ENCODE measurements around the gene THSD4. TPM values are rescaled to one million over a fixed set of nuclear protein-coding genes. Genes with fewer than 3 reads are reported as not detected.
A peak's percentile ranks its signal among the peaks of the same experiment; 100 is the strongest.

THSD4 gene
- total RNA-seq, 1 experiment from 2014 or later = 29.3 TPM

DNA sequence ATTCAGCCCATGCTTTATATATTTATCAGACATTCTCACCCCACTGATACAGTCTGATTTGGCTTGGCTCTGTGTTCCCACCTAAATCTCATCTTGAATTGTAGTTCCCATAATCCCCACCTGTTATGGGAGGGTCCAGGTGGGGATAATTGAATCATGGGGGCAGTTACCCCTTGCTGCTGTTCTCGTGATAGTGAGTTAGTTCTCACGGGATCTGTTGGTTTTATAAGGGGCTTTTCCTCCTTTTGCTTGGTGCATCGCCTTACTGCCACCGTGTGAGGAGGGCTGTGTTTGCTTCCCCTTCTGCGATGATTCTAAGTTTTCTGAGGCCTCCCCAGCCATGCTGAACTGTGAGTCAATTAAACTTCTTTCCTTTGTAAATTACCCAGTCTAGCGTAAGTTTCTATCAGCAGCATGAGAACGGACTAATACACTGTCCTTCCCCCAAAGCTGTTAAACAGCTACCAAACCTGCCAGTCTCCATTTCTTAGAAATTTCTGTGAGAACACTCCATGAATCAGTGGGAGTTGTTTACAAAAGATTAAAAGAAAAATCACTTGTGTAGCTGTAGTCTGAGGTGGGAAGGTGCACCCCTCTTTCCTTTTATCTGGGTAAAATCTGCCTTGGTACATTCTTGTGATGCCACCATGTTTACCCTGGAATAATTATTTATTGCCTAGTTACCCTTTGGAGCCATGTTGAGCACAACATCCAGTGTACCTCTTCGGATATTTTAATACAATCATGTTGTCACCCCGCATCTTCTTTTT lies 160.5 kb downstream of the THSD4 start:
- POLR2A ChIA-PET (ENCODE audit: unreplicated experiment) = interaction anchor here (0.6 to 0.7 kb wide), 4 partner anchors 162 to 842 kb away, joined by 3 to 5 read pairs (median 4); partner anchors contain the start of genes MYO9A and SENP8
- Histone ChIP-seq H3K27ac (peak overlapping the region; percentile 99), H3F3A (ENCODE audit: insufficient read depth, low read depth) (peaks cover 72% of the 10 kb centered on the region), H3K4me3 (peak overlapping the region; percentile 3; the same call in 1 of the 2 replicates), H3K9me2 (ENCODE audit: insufficient read depth) (no peaks in the 10 kb centered on the region), H3K36me3 (ENCODE audit: low read depth) (no peaks in the 10 kb centered on the region), H3K9me3 (ENCODE audit: insufficient read depth, low read depth) (no peaks in the 10 kb centered on the region), H2AFZ (no peak overlapping the region), H3K4me1 (replicated peaks; ENCODE audit: insufficient read depth) (peaks cover 83% of the 10 kb centered on the region), H3K79me2 (ENCODE audit: low read depth) (peaks cover 20% of the 10 kb centered on the region), H4K20me1 (ENCODE audit: insufficient read depth) (no peaks in the 10 kb centered on the region), H3K4me2 (peak overlapping the region; percentile 58), H3K27me3 (ENCODE audit: insufficient read depth, low read depth) (no peaks in the 10 kb centered on the region)
- intact Hi-C loops (cut with micrococcal nuclease; ENCODE audit: unreplicated experiment) = loop anchor here (1.0 to 10.0 kb wide), 3 partner anchors 62 to 381 kb away; partner anchors contain the start of genes LRRC49 and THAP10
- TF ChIP-seq EZH2 (IDR thresholded peaks at IDR 0.05; ENCODE audit: low read depth) = no peak
- CTCF ChIA-PET = interaction anchor here (0.6 kb wide), 1 partner anchor 1026 kb away, joined by 7 read pairs; no protein-coding TSS in a partner anchor
- peak in 1 of 2 experiments; percentile 92 for DNase-seq
- TSS peak; percentile 58 for BruUV-seq (replicated peaks)

DNA sequence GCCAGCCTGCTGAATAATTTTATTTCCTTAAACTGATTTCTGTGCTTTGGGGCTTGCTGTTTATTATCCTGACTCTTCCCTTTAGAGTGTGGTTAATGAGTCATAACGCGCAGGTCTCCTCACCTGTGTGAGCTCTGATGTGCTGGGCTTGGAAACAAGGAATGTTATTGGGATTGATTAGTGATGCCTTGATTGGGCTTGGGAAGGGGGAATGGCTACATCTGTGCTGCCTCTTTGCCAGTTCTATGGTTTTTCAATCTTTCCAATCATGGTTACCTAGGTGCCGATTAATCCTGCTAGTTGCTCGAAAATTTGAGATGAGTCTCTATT lies 161.0 kb downstream of the THSD4 start:
- Histone ChIP-seq H3K36me3 (ENCODE audit: low read depth) (no peaks in the 10 kb centered on the region), H3K4me2 (peak overlapping the region; percentile 58), H3K4me3 (peak overlapping the region; percentile 3; the same call in 1 of the 2 replicates), H2AFZ (no peak overlapping the region), H3K9me2 (ENCODE audit: insufficient read depth) (no peaks in the 10 kb centered on the region), H4K20me1 (ENCODE audit: insufficient read depth) (no peaks in the 10 kb centered on the region), H3K9me3 (ENCODE audit: insufficient read depth, low read depth) (no peaks in the 10 kb centered on the region), H3K4me1 (replicated peaks; ENCODE audit: insufficient read depth) (peaks cover 89% of the 10 kb centered on the region), H3K79me2 (ENCODE audit: low read depth) (peaks cover 25% of the 10 kb centered on the region), H3K27me3 (ENCODE audit: insufficient read depth, low read depth) (no peaks in the 10 kb centered on the region), H3K27ac (peak overlapping the region; percentile 99), H3F3A (ENCODE audit: insufficient read depth, low read depth) (peaks cover 77% of the 10 kb centered on the region)
- no TSS peak for BruUV-seq (replicated peaks)
- ChIA-PET POLR2A (ENCODE audit: unreplicated experiment) (interaction anchor here (0.5 to 0.6 kb wide), 4 partner anchors 117 to 842 kb away, joined by 3 to 5 read pairs (median 4); partner anchors contain the start of genes MYO9A and SENP8), CTCF (interaction anchor here (0.6 kb wide), 1 partner anchor 1027 kb away, joined by 7 read pairs; no protein-coding TSS in a partner anchor)
- TF ChIP-seq, protein P1, sequence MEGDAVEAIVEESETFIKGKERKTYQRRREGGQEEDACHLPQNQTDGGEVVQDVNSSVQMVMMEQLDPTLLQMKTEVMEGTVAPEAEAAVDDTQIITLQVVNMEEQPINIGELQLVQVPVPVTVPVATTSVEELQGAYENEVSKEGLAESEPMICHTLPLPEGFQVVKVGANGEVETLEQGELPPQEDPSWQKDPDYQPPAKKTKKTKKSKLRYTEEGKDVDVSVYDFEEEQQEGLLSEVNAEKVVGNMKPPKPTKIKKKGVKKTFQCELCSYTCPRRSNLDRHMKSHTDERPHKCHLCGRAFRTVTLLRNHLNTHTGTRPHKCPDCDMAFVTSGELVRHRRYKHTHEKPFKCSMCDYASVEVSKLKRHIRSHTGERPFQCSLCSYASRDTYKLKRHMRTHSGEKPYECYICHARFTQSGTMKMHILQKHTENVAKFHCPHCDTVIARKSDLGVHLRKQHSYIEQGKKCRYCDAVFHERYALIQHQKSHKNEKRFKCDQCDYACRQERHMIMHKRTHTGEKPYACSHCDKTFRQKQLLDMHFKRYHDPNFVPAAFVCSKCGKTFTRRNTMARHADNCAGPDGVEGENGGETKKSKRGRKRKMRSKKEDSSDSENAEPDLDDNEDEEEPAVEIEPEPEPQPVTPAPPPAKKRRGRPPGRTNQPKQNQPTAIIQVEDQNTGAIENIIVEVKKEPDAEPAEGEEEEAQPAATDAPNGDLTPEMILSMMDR (conservative IDR thresholded peaks at IDR 0.05) = no peak
- no peak for TF ChIP-seq EZH2 (IDR thresholded peaks at IDR 0.05; ENCODE audit: low read depth)
- intact Hi-C loops (cut with micrococcal nuclease; ENCODE audit: unreplicated experiment) = loop anchor here (1.0 to 10.0 kb wide), 3 partner anchors 61 to 382 kb away; partner anchors contain the start of genes LRRC49 and THAP10
- peak; percentile 53 to 79 for DNase-seq

DNA sequence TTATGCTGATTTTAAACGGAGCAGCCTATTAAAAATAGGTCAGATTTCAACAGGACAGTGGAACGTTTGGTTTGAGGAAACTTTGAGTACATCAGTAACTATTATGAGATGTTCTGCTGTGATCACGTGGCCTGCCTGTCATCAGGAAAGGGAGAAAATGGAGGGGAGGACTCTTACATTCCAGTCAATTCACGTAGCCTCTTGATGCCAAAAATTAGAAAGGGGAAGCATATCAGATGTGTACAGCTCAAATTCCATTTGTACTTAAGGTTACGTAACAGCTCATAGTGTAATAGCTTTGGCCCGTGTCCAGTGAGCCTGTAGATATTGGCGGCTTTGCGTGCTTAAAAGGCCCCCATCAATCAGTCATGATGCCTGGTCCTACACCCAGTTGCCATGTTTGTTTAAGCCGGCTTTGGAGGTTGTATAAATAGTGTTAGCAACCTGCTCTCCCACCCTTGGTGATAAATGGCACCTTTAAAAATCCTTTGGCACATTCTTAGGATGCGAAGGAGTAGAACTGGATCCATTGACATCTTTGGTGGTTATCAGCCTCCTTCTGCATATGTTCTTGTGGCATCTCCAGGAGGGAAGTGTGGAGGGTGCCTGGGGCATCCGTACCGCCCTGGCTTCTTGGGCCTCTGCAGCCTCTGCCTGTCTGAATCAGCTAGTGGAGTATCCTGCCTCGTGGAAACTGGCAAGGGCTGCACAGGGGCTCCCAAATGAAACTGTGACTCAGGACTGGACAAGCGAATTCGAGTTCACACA lies 163.9 kb downstream of the THSD4 start:
- peaks cover 36% of the 10 kb centered on the region for H3K79me2 ChIP-seq (ENCODE audit: low read depth)
- no peaks in the 10 kb centered on the region for H3K36me3 ChIP-seq (ENCODE audit: low read depth)
- H3K9me2 ChIP-seq (ENCODE audit: insufficient read depth) = no peaks in the 10 kb centered on the region
- CTCF ChIA-PET = no interaction called here
- H2AFZ ChIP-seq = no peak overlapping the region
- peaks cover 75% of the 10 kb centered on the region for H3F3A ChIP-seq (ENCODE audit: insufficient read depth, low read depth)
- POLR2A ChIA-PET (ENCODE audit: unreplicated experiment) = interaction anchor here (0.6 to 0.7 kb wide), 2 partner anchors 15 to 45 kb away, joined by 4 to 6 read pairs; no protein-coding TSS in a partner anchor
- H3K4me3 ChIP-seq = 0 out of 2 replicates have a peak overlapping the region, but pooled peaks have one; percentile 10
- peak overlapping the region; percentile 99 for H3K27ac ChIP-seq
- TF ChIP-seq, protein P1 (conservative IDR thresholded peaks at IDR 0.05) = no peak
- TF ChIP-seq EZH2 (IDR thresholded peaks at IDR 0.05; ENCODE audit: low read depth) = no peak
- DNase-seq = peak; percentile 77 to 96
- intact Hi-C loops (cut with micrococcal nuclease; ENCODE audit: unreplicated experiment) = loop anchor here (1.0 to 10.0 kb wide), 5 partner anchors 16 to 384 kb away; partner anchors contain the start of genes LRRC49 and THAP10
- no TSS peak for BruUV-seq (replicated peaks)
- H3K9me3 ChIP-seq (ENCODE audit: insufficient read depth, low read depth) = no peaks in the 10 kb centered on the region
- peak overlapping the region; percentile 40 for H3K4me2 ChIP-seq
- no peaks in the 10 kb centered on the region for H4K20me1 ChIP-seq (ENCODE audit: insufficient read depth)
- H3K27me3 ChIP-seq (ENCODE audit: insufficient read depth, low read depth) = no peaks in the 10 kb centered on the region
- peaks cover 75% of the 10 kb centered on the region for H3K4me1 ChIP-seq (replicated peaks; ENCODE audit: insufficient read depth)
